Fibroblast of lung (primary cell): ENCODE measurements around the gene PDE4D.

ENCODE experiments used
- CTCF ChIP-seq, 2 donors: IDR thresholded peaks in 1 of 2; conservative IDR thresholded peaks in 1 of 2; 1 replicate in 1 of 2; 2 replicates in 1 of 2; pipeline ENCODE4 v1.5.1; 2011 to 2012; ENCODE audit warnings: low read length in 2 of 2, control low read depth in 1 of 2, inconsistent platforms in 1 of 2, low read depth in 1 of 2, mild to moderate bottlenecking in 1 of 2
- EZH2 ChIP-seq: IDR thresholded peaks from 2 replicates; pipeline ENCODE4 v1.5.1; 2012; ENCODE audit warnings: low read length, control low read depth, mild to moderate bottlenecking; ENCODE audit errors: missing control alignments

GRCh38 chr5:59474324-59474723 lies 419.2 kb downstream of the PDE4D start:
- no peak for TF ChIP-seq CTCF (conservative IDR thresholded peaks at IDR 0.05 in 1 of 2, IDR thresholded peaks at IDR 0.05 in 1 of 2; ENCODE audit: low read depth in 1 of 2, low read length in 2 of 2)
- TF ChIP-seq EZH2, result no peak
